D721Med (cell line): ENCODE data around the gene TCF4.
A peak's percentile ranks its signal among the peaks of the same experiment; 100 is the strongest.

Source experiments
- DNase-seq: peaks from one replicate; pipeline ENCODE4 v3.0.0; 2011; ENCODE audit warnings: low spot score; ENCODE audit not compliant: insufficient read length
- FAIRE-seq: peaks from 2 replicates; lab custom pipeline; 2011; peaks lifted over from hg19 to GRCh38; lab: Jason Lieb, UNC
- CTCF ChIP-seq: IDR thresholded peaks from 2 replicates; pipeline ENCODE4 v1.5.1; 2012; ENCODE audit warnings: mild to moderate bottlenecking, control low read depth; ENCODE audit not compliant: insufficient read depth; ENCODE audit errors: missing control alignments

The TCF4 gene

GRCh38 chr18:55547705-55548056 is 40.3 kb downstream of the TCF4 start:
- no peak for FAIRE-seq
- DNase-seq, result no peak
- TF ChIP-seq CTCF, result no peak

GRCh38 chr18:55546851-55547704 is 40.9 kb downstream of the TCF4 start:
- DNase-seq, result no peak
- FAIRE-seq, result no peak
- no peak for TF ChIP-seq CTCF

GRCh38 chr18:55544014-55544413 is 44.0 kb downstream of the TCF4 start:
- no peak for FAIRE-seq

GRCh38 chr18:55543130-55543704 is 44.8 kb downstream of the TCF4 start:
- FAIRE-seq (no peak), DNase-seq (no peak)
- no peak for TF ChIP-seq CTCF

More at GRCh38 chr18:55544014-55544413, 44.0 kb downstream of the TCF4 start:
- no peak for TF ChIP-seq CTCF
- DNase-seq, result no peak

GRCh38 chr18:55541571-55541970 is 46.4 kb downstream of the TCF4 start:
- no peak for TF ChIP-seq CTCF
- FAIRE-seq, result peak; percentile 100
- peak; percentile 49 for DNase-seq

- DNase-seq (no peak), FAIRE-seq (no peak)
- no peak for TF ChIP-seq CTCF
Measured at GRCh38 chr18:55539240-55539639, 48.8 kb downstream of the TCF4 start.

GRCh38 chr18:55534996-55535395 is 53.0 kb downstream of the TCF4 start:
- no peak for TF ChIP-seq CTCF
- no peak for FAIRE-seq
- no peak for DNase-seq
